Activated CD8-positive, alpha-beta memory T cell treated with anti-CD3 and anti-CD28 coated beads, Interleukin-2, amount 50 U/mL, for 4 hours (primary cell): ENCODE data around the gene LRIT1.
"Not testable (repeated sequence)": the region's sequence is repeated elsewhere in the genome, so short reads cannot be mapped to it uniquely, and the experiment has no call there.

ENCODE experiments used
- DNase-seq: peaks from one replicate; pipeline ENCODE4 v3.0.0-alpha.2; 2020

The LRIT1 gene

GRCh38 chr10:84241185-84241790, at the start of gene LRIT1:
Gene LRIT1, minus strand, starts transcription at chr10:84241546. Its CDS starts 107 bp downstream, at chr10:84241439.
- DNase-seq, result no peak

- no peak for DNase-seq
Observed at GRCh38 chr10:84290235-84290634, 48.9 kb upstream of the LRIT1 start.

- DNase-seq, result no peak
Observed at GRCh38 chr10:84289521-84290200, 48.3 kb upstream of the LRIT1 start.

- no peak for DNase-seq
Observed at GRCh38 chr10:84288151-84288550, 46.8 kb upstream of the LRIT1 start.

GRCh38 chr10:84286695-84287094, 45.3 kb upstream of the LRIT1 start:
- no peak for DNase-seq

GRCh38 chr10:84279876-84280475, 38.6 kb upstream of the LRIT1 start:
- DNase-seq, result not testable (repeated sequence)

- DNase-seq, result no peak
Observed at GRCh38 chr10:84270708-84271107, 29.4 kb upstream of the LRIT1 start.

- no peak for DNase-seq
Observed at GRCh38 chr10:84269773-84270172, 28.4 kb upstream of the LRIT1 start.

GRCh38 chr10:84269162-84269561, 27.8 kb upstream of the LRIT1 start:
- no peak for DNase-seq

- peak; percentile 60 for DNase-seq
Observed at GRCh38 chr10:84267503-84268126, 26.3 kb upstream of the LRIT1 start.

GRCh38 chr10:84265418-84265817, 24.1 kb upstream of the LRIT1 start:
- no peak for DNase-seq

GRCh38 chr10:84264611-84265141, 23.3 kb upstream of the LRIT1 start:
- peak; percentile 75 for DNase-seq

GRCh38 chr10:84263716-84264115, 22.4 kb upstream of the LRIT1 start:
- no peak for DNase-seq

- no peak for DNase-seq
Observed at GRCh38 chr10:84262190-84262956, 21.0 kb upstream of the LRIT1 start.

GRCh38 chr10:84261236-84261915, 20.0 kb upstream of the LRIT1 start:
- no peak for DNase-seq

GRCh38 chr10:84258034-84258695, 16.8 kb upstream of the LRIT1 start:
- DNase-seq, result no peak

GRCh38 chr10:84257343-84258020, 16.1 kb upstream of the LRIT1 start:
- no peak for DNase-seq

- DNase-seq, result peak; percentile 46
Observed at GRCh38 chr10:84256510-84257342, 15.4 kb upstream of the LRIT1 start.

GRCh38 chr10:84254552-84255478, 13.5 kb upstream of the LRIT1 start:
- no peak for DNase-seq
